Sigmoid colon (tissue), 7 donors: ENCODE results near the gene PTPRA. TPM values are rescaled to one million over a fixed set of nuclear protein-coding genes. Genes with fewer than 3 reads are reported as not detected.

Experiments
- DNase-seq: peaks from one replicate; pipeline ENCODE4 v3.0.0-alpha.2; 2019
- H3K27ac ChIP-seq, 4 donors: fragments of 200-600 bp; sonication (generic); one replicate each; pipeline ENCODE4 v1.5.1; 2016 to 2019; ENCODE audit warnings: mild to moderate bottlenecking in 1 of 4
- H3K27me3 ChIP-seq, 3 donors: fragments of 200-600 bp; sonication (generic); one replicate each; pipeline ENCODE4 v1.5.1; 2019; ENCODE audit warnings: mild to moderate bottlenecking in 1 of 3
- H3K36me3 ChIP-seq, 4 donors: fragments of 200-600 bp; sonication (generic); one replicate each; pipeline ENCODE4 v1.5.1; 2016 to 2019
- H3K4me1 ChIP-seq, 4 donors: fragments of 200-600 bp; sonication (generic); one replicate each; pipeline ENCODE4 v1.5.1; 2017 to 2019
- H3K4me3 ChIP-seq, 4 donors: fragments of 200-600 bp; sonication (generic); one replicate each; pipeline ENCODE4 v1.5.1; 2017 to 2019; ENCODE audit warnings: mild to moderate bottlenecking in 2 of 4, moderate library complexity in 1 of 4
- H3K9me3 ChIP-seq, 4 donors: fragments of 200-600 bp in 3 of 4; sonication (generic) in 3 of 4; one replicate each; pipeline versions ENCODE4 v1.5.1 to v1.6.1; 2013 to 2019
- EP300 ChIP-seq, 4 donors: sonication (generic); formaldehyde crosslinking; IDR thresholded peaks; one replicate each; pipeline ENCODE4 v1.6.1; 2017; ENCODE audit warnings: antibody characterized with exemption in 4 of 4
- POLR2A ChIP-seq, 2 donors: fragments of 450-650 bp; IDR thresholded peaks; one replicate each; pipeline ENCODE4 v1.6.1; 2016; ENCODE audit warnings: antibody characterized with exemption in 2 of 2, mild to moderate bottlenecking in 2 of 2, moderate library complexity in 2 of 2
- POLR2AphosphoS5 ChIP-seq, 4 donors: sonication (generic); formaldehyde crosslinking; IDR thresholded peaks; one replicate each; pipeline ENCODE4 v1.6.1; 2017; ENCODE audit warnings: antibody characterized with exemption in 4 of 4
- WGBS, 2 donors: extraction: QIAGEN DNeasy Blood & Tissue Kit; methylation state at CpG; one replicate each; pipeline ENCODE4 v1.1.7; 2013; 5-methylcytosine and 5-hydroxymethylcytosine counted together
- intact Hi-C: fragments of 100-400 bp; cut with DNase I; formaldehyde crosslinking; loops from one replicate; pipeline ENCODE4 v1.15.1; 2023
- polyA plus RNA-seq, 3 donors: library from polyadenylated mRNA; stranded (reverse); fragments of 200-250 nt; gene quantifications; one replicate each; pipeline ENCODE4 v1.2.3, GENCODE V29; 2013
- total RNA-seq, 4 donors: library from RNA; depleted of rRNA; stranded (reverse); fragments of >200 nt; gene quantifications; one replicate each; pipeline ENCODE4 v1.1.0, GENCODE V29; 2016
- TF ChIP-seq, protein P1 (sequence below), 4 experiments: fragments of 450-650 bp in 3 of 4; fragments of 200-600 bp in 1 of 4; IDR thresholded peaks; one replicate each; pipeline ENCODE4 v1.5.1; 2016 to 2019; ENCODE audit warnings: antibody characterized with exemption in 4 of 4, mild to moderate bottlenecking in 3 of 4, moderate library complexity in 2 of 4
- donor health status: healthy with polysubstance abuse.
- donor health status: Bipolar disorder and iron deficiency.
- donor health status: healthy.

PTPRA gene
- total and polyA plus RNA-seq, 7 donors: 10.2 to 86.4 (median 62.0) TPM

- no peak for DNase-seq
- WGBS, 2 donors: 74 to 75% methylated on average over 5 of the region's 5 CpGs
- no peak overlapping the region for H3K27ac ChIP-seq
- H3K4me1 ChIP-seq: peaks cover 0 to 6% (median 2%) of the 10 kb centered on the region in 4 donors
- H3K27me3 ChIP-seq: no peaks in the 10 kb centered on the region
- intact Hi-C loops: no loop called here
- H3K9me3 ChIP-seq: no peaks in the 10 kb centered on the region
- peaks cover 0 to 10% (median 3%) of the 10 kb centered on the region in 4 donors for H3K36me3 ChIP-seq
- no peak for TF ChIP-seq EP300 (IDR thresholded peaks at IDR 0.05)
- no peak for TF ChIP-seq POLR2A (IDR thresholded peaks at IDR 0.05)
- TF ChIP-seq, protein P1, sequence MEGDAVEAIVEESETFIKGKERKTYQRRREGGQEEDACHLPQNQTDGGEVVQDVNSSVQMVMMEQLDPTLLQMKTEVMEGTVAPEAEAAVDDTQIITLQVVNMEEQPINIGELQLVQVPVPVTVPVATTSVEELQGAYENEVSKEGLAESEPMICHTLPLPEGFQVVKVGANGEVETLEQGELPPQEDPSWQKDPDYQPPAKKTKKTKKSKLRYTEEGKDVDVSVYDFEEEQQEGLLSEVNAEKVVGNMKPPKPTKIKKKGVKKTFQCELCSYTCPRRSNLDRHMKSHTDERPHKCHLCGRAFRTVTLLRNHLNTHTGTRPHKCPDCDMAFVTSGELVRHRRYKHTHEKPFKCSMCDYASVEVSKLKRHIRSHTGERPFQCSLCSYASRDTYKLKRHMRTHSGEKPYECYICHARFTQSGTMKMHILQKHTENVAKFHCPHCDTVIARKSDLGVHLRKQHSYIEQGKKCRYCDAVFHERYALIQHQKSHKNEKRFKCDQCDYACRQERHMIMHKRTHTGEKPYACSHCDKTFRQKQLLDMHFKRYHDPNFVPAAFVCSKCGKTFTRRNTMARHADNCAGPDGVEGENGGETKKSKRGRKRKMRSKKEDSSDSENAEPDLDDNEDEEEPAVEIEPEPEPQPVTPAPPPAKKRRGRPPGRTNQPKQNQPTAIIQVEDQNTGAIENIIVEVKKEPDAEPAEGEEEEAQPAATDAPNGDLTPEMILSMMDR (IDR thresholded peaks at IDR 0.05): no peak
- no peak for TF ChIP-seq POLR2AphosphoS5 (IDR thresholded peaks at IDR 0.05)
- no peak overlapping the region for H3K4me3 ChIP-seq
These were observed 74.0 kb downstream of the PTPRA start for GRCh38 chr20:2946988-2947961.

GRCh38 chr20:2948968-2949367 lies 75.7 kb downstream of the PTPRA start:
- Histone ChIP-seq H3K9me3 (no peaks in the 10 kb centered on the region), H3K27me3 (no peaks in the 10 kb centered on the region), H3K27ac (no peak overlapping the region), H3K4me1 (no peaks in the 10 kb centered on the region), H3K36me3 (peaks cover 0 to 10% (median 3%) of the 10 kb centered on the region in 4 donors), H3K4me3 (no peak overlapping the region)
- DNase-seq: no peak
- TF ChIP-seq EP300 (IDR thresholded peaks at IDR 0.05) (no peak), POLR2AphosphoS5 (IDR thresholded peaks at IDR 0.05) (no peak)
- TF ChIP-seq, protein P1 (IDR thresholded peaks at IDR 0.05): no peak
- intact Hi-C loops: no loop called here
- 94 to 98% methylated on average over 1 of the region's 1 CpG for WGBS, 2 donors

- Histone ChIP-seq H3K4me1 (no peaks in the 10 kb centered on the region), H3K36me3 (peaks cover 0 to 18% (median 3%) of the 10 kb centered on the region in 4 donors), H3K27me3 (no peaks in the 10 kb centered on the region), H3K4me3 (no peak overlapping the region), H3K9me3 (no peaks in the 10 kb centered on the region), H3K27ac (no peak overlapping the region)
- intact Hi-C loops: no loop called here
- TF ChIP-seq EP300 (IDR thresholded peaks at IDR 0.05) (no peak), POLR2A (IDR thresholded peaks at IDR 0.05) (no peak), POLR2AphosphoS5 (IDR thresholded peaks at IDR 0.05) (no peak)
- TF ChIP-seq, protein P1 (IDR thresholded peaks at IDR 0.05): no peak
- no peak for DNase-seq
- WGBS, 2 donors: 65 to 85% methylated on average over 1 of the region's 1 CpG
These were observed 79.5 kb downstream of the PTPRA start for GRCh38 chr20:2952766-2953165.

DNA sequence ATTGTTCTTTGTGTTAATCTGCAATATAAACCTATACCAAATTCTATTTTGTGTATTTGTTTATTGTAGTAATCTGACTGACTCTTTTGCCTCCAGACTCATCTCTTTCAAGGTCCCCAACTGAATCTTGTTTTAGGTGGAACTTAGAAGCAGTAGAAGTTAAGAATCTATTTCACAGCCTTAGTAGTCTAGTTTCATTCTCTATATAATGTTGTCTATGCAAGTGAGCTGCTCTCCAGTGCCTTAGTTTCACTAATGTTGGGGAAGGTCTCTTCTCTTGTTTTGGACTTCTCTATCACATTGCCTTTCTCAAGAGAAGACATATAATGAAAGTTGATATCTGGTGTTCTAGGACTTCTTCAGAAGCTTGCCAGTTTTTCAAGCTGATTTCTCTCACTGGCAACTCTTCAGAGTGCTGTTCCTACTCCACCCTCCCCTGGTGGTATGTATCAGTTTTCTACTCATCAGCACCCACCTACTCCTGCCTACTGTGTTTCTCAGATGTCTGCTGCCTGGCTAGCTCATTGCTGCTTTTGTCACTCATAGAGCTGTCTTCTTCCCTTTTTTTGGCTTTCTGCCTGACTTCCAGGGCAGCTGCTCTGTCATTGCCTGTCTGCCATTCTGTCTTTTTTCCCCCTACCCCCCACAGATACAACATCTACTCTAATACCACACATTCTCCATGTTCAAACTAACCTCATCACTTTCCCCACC lies 82.1 kb downstream of the PTPRA start:
- Histone ChIP-seq H3K4me3 (no peak overlapping the region), H3K27ac (no peak overlapping the region), H3K27me3 (no peaks in the 10 kb centered on the region), H3K36me3 (peaks cover 0 to 18% (median 5%) of the 10 kb centered on the region in 4 donors), H3K9me3 (no peaks in the 10 kb centered on the region), H3K4me1 (no peaks in the 10 kb centered on the region)
- intact Hi-C loops: no loop called here
- no peak for DNase-seq
- TF ChIP-seq POLR2AphosphoS5 (IDR thresholded peaks at IDR 0.05) (no peak), EP300 (IDR thresholded peaks at IDR 0.05) (no peak), POLR2A (IDR thresholded peaks at IDR 0.05) (no peak)
- TF ChIP-seq, protein P1 (IDR thresholded peaks at IDR 0.05): no peak
